H9 (cell line): ENCODE measurements around the gene SLC25A48. TPM values are rescaled to one million over a fixed set of nuclear protein-coding genes. Genes with fewer than 3 reads are reported as not detected.

Source experiments
- DNase-seq: peaks from one replicate; pipeline ENCODE4 v3.0.0-alpha.2; 2017
- H2AFZ ChIP-seq: one replicate; pipeline ENCODE4 v1.6.1; 2013; ENCODE audit warnings: mild to moderate bottlenecking, low read length, control low read depth, moderate library complexity
- H2AK5ac ChIP-seq: 2 replicates; pipeline ENCODE4 v1.6.1; 2013; ENCODE audit warnings: low read length, control low read depth, mixed read lengths; ENCODE audit not compliant: insufficient read length
- H2BK120ac ChIP-seq: one replicate; pipeline ENCODE4 v1.6.1; 2013; ENCODE audit warnings: low read depth, mild to moderate bottlenecking, low read length, control low read depth, inconsistent platforms; ENCODE audit not compliant: poor library complexity, severe bottlenecking
- H2BK12ac ChIP-seq: 2 replicates; pipeline ENCODE4 v1.6.1; 2013; ENCODE audit warnings: low read length, control low read depth, mixed read lengths, low read depth; ENCODE audit not compliant: insufficient read length
- H2BK15ac ChIP-seq: 2 replicates; pipeline ENCODE4 v1.6.1; 2013; ENCODE audit warnings: low read depth, low read length, control low read depth
- H2BK20ac ChIP-seq: one replicate; pipeline ENCODE4 v1.6.1; 2013; ENCODE audit warnings: low read depth, mild to moderate bottlenecking, low read length, control low read depth, inconsistent platforms; ENCODE audit not compliant: poor library complexity, severe bottlenecking
- H2BK5ac ChIP-seq: 2 replicates; pipeline ENCODE4 v1.6.1; 2013; ENCODE audit warnings: low read length, control low read depth, mixed read lengths; ENCODE audit not compliant: insufficient read length
- H3K14ac ChIP-seq: 2 replicates; pipeline ENCODE4 v1.6.1; 2013; ENCODE audit warnings: low read length, control low read depth; ENCODE audit not compliant: insufficient read depth
- H3K18ac ChIP-seq: 2 replicates; pipeline ENCODE4 v1.6.1; 2013; ENCODE audit warnings: low read depth, mild to moderate bottlenecking, mixed read lengths, low read length, control low read depth; ENCODE audit not compliant: insufficient read length
- H3K23ac ChIP-seq: 2 replicates; pipeline ENCODE4 v1.6.1; 2013; ENCODE audit warnings: low read length, control low read depth, mixed read lengths, low read depth; ENCODE audit not compliant: insufficient read length
- H3K23me2 ChIP-seq: 2 replicates; pipeline ENCODE4 v1.6.1; 2013; ENCODE audit warnings: low read depth, mild to moderate bottlenecking, mixed read lengths, low read length, control low read depth; ENCODE audit not compliant: insufficient read length, poor library complexity, severe bottlenecking
- H3K27ac ChIP-seq: 2 replicates; pipeline ENCODE4 v1.5.1; 2013; ENCODE audit warnings: low read length, control low read depth, mixed read lengths, low read depth; ENCODE audit not compliant: insufficient read length
- H3K27me3 ChIP-seq: 2 replicates; pipeline ENCODE4 v1.6.1; 2013; ENCODE audit warnings: low read length, control low read depth, inconsistent platforms; ENCODE audit not compliant: insufficient read depth
- H3K4ac ChIP-seq: 2 replicates; pipeline ENCODE4 v1.6.1; 2013; ENCODE audit warnings: low read depth, mild to moderate bottlenecking, control low read depth, inconsistent platforms, low read length, moderate library complexity
- H3K4me1 ChIP-seq: 2 replicates; pipeline ENCODE4 v1.6.1; 2013; ENCODE audit warnings: low read length, control low read depth, inconsistent platforms; ENCODE audit not compliant: insufficient read depth
- H3K4me2 ChIP-seq: 2 replicates; pipeline ENCODE4 v1.6.1; 2013; ENCODE audit warnings: low read length, control low read depth, mixed read lengths; ENCODE audit not compliant: insufficient read length, insufficient read depth
- H3K56ac ChIP-seq: 2 replicates; pipeline ENCODE4 v1.6.1; 2013; ENCODE audit warnings: low read depth, mild to moderate bottlenecking, mixed read lengths, low read length, control low read depth; ENCODE audit not compliant: insufficient read length
- H3K79me1 ChIP-seq: 2 replicates; pipeline ENCODE4 v1.6.1; 2013; ENCODE audit warnings: low read depth, mild to moderate bottlenecking, moderate library complexity, low read length, control low read depth, inconsistent platforms; ENCODE audit not compliant: insufficient read depth, poor library complexity, severe bottlenecking
- H3K79me2 ChIP-seq: 2 replicates; pipeline ENCODE4 v1.6.1; 2013; ENCODE audit warnings: low read length, control low read depth, inconsistent platforms; ENCODE audit not compliant: insufficient read depth
- H3K9ac ChIP-seq: 2 replicates; pipeline ENCODE4 v1.6.1; 2013; ENCODE audit warnings: low read length, control low read depth, mixed read lengths; ENCODE audit not compliant: insufficient read length; ENCODE audit errors: extremely low read depth
- H3K9me3 ChIP-seq: one replicate; pipeline ENCODE4 v1.6.1; 2013; ENCODE audit warnings: low read depth, low read length, inconsistent platforms; ENCODE audit not compliant: control insufficient read depth
- H3T11ph ChIP-seq: one replicate; pipeline ENCODE4 v1.6.1; 2013; ENCODE audit warnings: mild to moderate bottlenecking, low read length, control low read depth, inconsistent platforms
- H4K20me1 ChIP-seq: one replicate; pipeline ENCODE4 v1.6.1; 2013; ENCODE audit not compliant: control insufficient read depth, insufficient read length, insufficient read depth
- H4K5ac ChIP-seq: 2 replicates; pipeline ENCODE4 v1.6.1; 2013; ENCODE audit warnings: low read depth, mild to moderate bottlenecking, mixed read lengths, low read length, control low read depth; ENCODE audit not compliant: insufficient read length
- H4K8ac ChIP-seq: replicated peaks from 2 replicates; pipeline ENCODE4 v1.6.1; 2013; ENCODE audit warnings: low read length, control low read depth, mixed read lengths, low read depth; ENCODE audit not compliant: insufficient read length
- H4K91ac ChIP-seq: 2 replicates; pipeline ENCODE4 v1.6.1; 2013; ENCODE audit warnings: low read depth, mild to moderate bottlenecking, moderate library complexity, mixed read lengths, low read length, control low read depth; ENCODE audit not compliant: insufficient read length
- H3K27ac Mint-ChIP-seq, 3 experiments: 2 replicates in 2 of 3; 3 replicates in 1 of 3; pipeline ENCODE4 v1.8.0; 2020 to 2021; ENCODE audit warnings: mixed read lengths in 3 of 3, mild to moderate bottlenecking in 1 of 3, moderate library complexity in 1 of 3
- H3K27me3 Mint-ChIP-seq: 2 replicates; pipeline ENCODE4 v1.8.0; 2021; ENCODE audit warnings: low read depth, mild to moderate bottlenecking, moderate library complexity, mixed read lengths
- H3K36me3 Mint-ChIP-seq, 3 experiments: 2 replicates in 2 of 3; 3 replicates in 1 of 3; pipeline ENCODE4 v1.8.0; 2020 to 2021; ENCODE audit warnings: low read depth in 3 of 3, mixed read lengths in 3 of 3; ENCODE audit not compliant: insufficient read depth in 1 of 3
- H3K4me1 Mint-ChIP-seq, 2 experiments: 2 replicates each; pipeline ENCODE4 v1.8.0; 2020; ENCODE audit warnings: mixed read lengths in 2 of 2
- H3K4me3 Mint-ChIP-seq, 2 experiments: 2 replicates in 1 of 2; 3 replicates in 1 of 2; pipeline ENCODE4 v1.8.0; 2020 to 2021; ENCODE audit warnings: mild to moderate bottlenecking in 2 of 2, mixed read lengths in 2 of 2, moderate library complexity in 1 of 2
- H3K9me3 Mint-ChIP-seq, 2 experiments: 2 replicates in 1 of 2; 3 replicates in 1 of 2; pipeline ENCODE4 v1.8.0; 2020; ENCODE audit warnings: mild to moderate bottlenecking in 2 of 2, mixed read lengths in 2 of 2, moderate library complexity in 1 of 2
- CTCF ChIP-seq: fragments of 200-600 bp; sonication (generic); conservative IDR thresholded peaks from 3 replicates; pipeline ENCODE4 v1.8.0; 2021; ENCODE audit warnings: antibody characterized with exemption, mild to moderate bottlenecking
- WGBS: extraction: QIAGEN DNeasy Blood & Tissue Kit; methylation state at CpG from one replicate; pipeline ENCODE4 v1.1.7; 2013; ENCODE audit warnings: missing lambda C conversion rate, low lambda C conversion rate, mixed read lengths; ENCODE audit not compliant: insufficient read length; ENCODE audit errors: extremely low coverage; 5-methylcytosine and 5-hydroxymethylcytosine counted together
- total RNA-seq: library from RNA; stranded (reverse); gene quantifications from 2 replicates; pipeline ENCODE4 v1.2.1, GENCODE V29; 2021

Gene SLC25A48
- total RNA-seq, 1 experiment from 2014 or later = 0.66 TPM

GRCh38 chr5:135810188-135810943 is 24.1 kb upstream of the SLC25A48 start:
- TF ChIP-seq CTCF = no peak
- Histone ChIP-seq H2AFZ (no peak overlapping the region), H3K79me2 (no peaks in the 10 kb centered on the region), H3K56ac (no peak overlapping the region), H2AK5ac (no peak overlapping the region), H4K91ac (no peak overlapping the region), H3K4me2 (no peak overlapping the region), H4K20me1 (no peaks in the 10 kb centered on the region), H3T11ph (no peak overlapping the region), H3K23me2 (no peaks in the 10 kb centered on the region), H3K79me1 (no peaks in the 10 kb centered on the region), H3K9me3 (no peaks in the 10 kb centered on the region), H2BK12ac (no peak overlapping the region), H2BK5ac (no peak overlapping the region), H3K23ac (no peak overlapping the region), H3K4me1 (no peaks in the 10 kb centered on the region), H4K5ac (no peak overlapping the region), H3K27me3 (no peaks in the 10 kb centered on the region), H3K4ac (no peak overlapping the region), H4K8ac (no peak overlapping the region), H2BK20ac (no peak overlapping the region), H3K9ac (no peak overlapping the region), H3K18ac (no peak overlapping the region), H2BK15ac (no peak overlapping the region), H3K14ac (no peak overlapping the region), H2BK120ac (no peak overlapping the region), H3K27ac (no peak overlapping the region)
- peaks cover 0 to 4% (median 1%) of the 10 kb centered on the region in 3 experiments; a peak in 4 of 7 replicates for H3K36me3 Mint-ChIP-seq
- peaks cover 12% of the 10 kb centered on the region for H3K27me3 Mint-ChIP-seq
- peaks cover 10 to 17% of the 10 kb centered on the region in 2 experiments for H3K4me1 Mint-ChIP-seq
- peak overlapping the region in 1 of 3 experiments; percentile 76; a peak in 2 of 7 replicates for H3K27ac Mint-ChIP-seq
- no peak overlapping the region for H3K4me3 Mint-ChIP-seq
- peaks cover 0 to 3% of the 10 kb centered on the region in 2 experiments; a peak in 3 of 5 replicates for H3K9me3 Mint-ChIP-seq
- no CpG with 5 or more reads among the region's 7 CpGs for WGBS
- no peak for DNase-seq
